Small intestine (tissue), 7 donors: ENCODE data around the gene GRM8. TPM values are rescaled to one million over a fixed set of nuclear protein-coding genes. Genes with fewer than 3 reads are reported as not detected.

ENCODE experiments used
- DNase-seq, 2 donors: peaks; one replicate each; pipeline versions ENCODE4 v3.0.0 to v3.0.0-alpha.2; 2013
- FAIRE-seq: peaks from 2 replicates; lab custom pipeline; 2012; peaks lifted over from hg19 to GRCh38; lab: Jason Lieb, UNC
- H3K27ac ChIP-seq, 3 donors: one replicate each; pipeline ENCODE4 v1.5.1; 2013; ENCODE audit warnings: low read length in 2 of 3, mild to moderate bottlenecking in 2 of 3, control low read depth in 1 of 3, inconsistent platforms in 1 of 3, low read depth in 1 of 3, moderate library complexity in 1 of 3
- H3K27me3 ChIP-seq, 3 donors: one replicate each; pipeline ENCODE4 v1.6.1; 2013; ENCODE audit warnings: low read length in 3 of 3, inconsistent platforms in 1 of 3; ENCODE audit not compliant: control insufficient read depth in 3 of 3, insufficient read depth in 3 of 3
- H3K36me3 ChIP-seq, 3 donors: one replicate each; pipeline ENCODE4 v1.6.1; 2013; ENCODE audit warnings: low read length in 3 of 3, inconsistent platforms in 1 of 3, low read depth in 1 of 3, mild to moderate bottlenecking in 1 of 3, moderate library complexity in 1 of 3; ENCODE audit not compliant: control insufficient read depth in 3 of 3, insufficient read depth in 2 of 3
- H3K4me1 ChIP-seq, 3 donors: one replicate each; pipeline ENCODE4 v1.6.1; 2013; ENCODE audit warnings: low read length in 2 of 3, inconsistent platforms in 1 of 3, low read depth in 1 of 3, mild to moderate bottlenecking in 1 of 3, moderate library complexity in 1 of 3; ENCODE audit not compliant: control insufficient read depth in 3 of 3, insufficient read depth in 2 of 3
- H3K4me3 ChIP-seq, 3 donors: one replicate each; pipeline ENCODE4 v1.5.1; 2013; ENCODE audit warnings: low read length in 3 of 3, control low read depth in 1 of 3, inconsistent platforms in 1 of 3, low read depth in 1 of 3, mild to moderate bottlenecking in 1 of 3, moderate library complexity in 1 of 3
- H3K9me3 ChIP-seq, 2 donors: one replicate each; pipeline ENCODE4 v1.6.1; 2013; ENCODE audit warnings: low read depth in 1 of 2, low read length in 1 of 2; ENCODE audit not compliant: control insufficient read depth in 2 of 2, insufficient read depth in 1 of 2
- WGBS, 3 donors: extraction: QIAGEN DNeasy Blood & Tissue Kit; methylation state at CpG; one replicate each; pipeline ENCODE4 v1.1.7; 2013; 5-methylcytosine and 5-hydroxymethylcytosine counted together
- polyA plus RNA-seq, 4 donors: library from polyadenylated mRNA; stranded (reverse) in 3 of 4; unstranded in 1 of 4; fragments of 200-250 nt in 3 of 4; fragments of 120-200 nt in 1 of 4; gene quantifications; one replicate each; pipeline versions ENCODE4 v1.2.1 to v1.2.3, GENCODE V29; 2013
- donor health status: healthy with polysubstance abuse.
- donor health status: control.
- donor health status: control.
- donor health status: Bipolar disorder and iron deficiency.
- donor health status: healthy.

Gene GRM8
- polyA plus RNA-seq, 4 donors = 0.07 to 0.12 TPM; not detected in 2

DNA sequence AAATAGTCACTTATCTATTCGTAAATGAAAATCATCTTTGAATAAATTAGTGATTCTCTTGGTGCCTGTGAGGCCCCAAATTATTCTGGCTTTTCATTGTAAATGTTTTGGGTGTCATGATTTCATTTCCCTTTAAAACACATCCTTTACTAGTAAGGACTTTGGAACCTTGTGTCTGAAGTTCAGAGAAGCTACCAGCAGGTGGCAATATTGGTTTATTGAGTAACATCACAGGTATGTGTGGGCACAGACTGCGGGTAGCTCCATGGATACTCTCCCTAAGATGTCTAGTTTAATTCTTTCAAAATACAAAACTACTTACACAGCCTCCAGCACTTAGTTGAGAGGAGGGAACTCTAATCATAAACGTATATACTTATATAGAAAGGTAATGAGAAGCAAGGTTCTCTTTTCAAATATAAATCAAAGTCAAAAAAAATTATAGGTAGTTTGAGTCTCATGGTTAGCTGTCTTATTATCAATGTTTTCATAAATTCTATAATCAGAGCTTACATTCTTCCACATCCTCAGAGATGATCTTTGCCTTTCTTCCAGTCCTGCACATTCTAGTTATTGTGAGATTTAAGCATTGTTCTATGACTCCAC is 449.6 kb downstream of the GRM8 start:
- H3K36me3 ChIP-seq = no peaks in the 10 kb centered on the region
- H3K27ac ChIP-seq = no peak overlapping the region
- peaks cover 0 to 5% of the 10 kb centered on the region in 2 donors for H3K9me3 ChIP-seq
- no peaks in the 10 kb centered on the region for H3K4me1 ChIP-seq
- 12 to 22% (median 17%) methylated on average over 3 of the region's 3 CpGs for whole genome bisulfite sequencing, 3 donors
- FAIRE-seq (no peak), DNase-seq (peak; percentile 71 to 72)
- peaks cover 0 to 5% (median 0%) of the 10 kb centered on the region in 3 donors for H3K27me3 ChIP-seq
- no peak overlapping the region for H3K4me3 ChIP-seq

DNA sequence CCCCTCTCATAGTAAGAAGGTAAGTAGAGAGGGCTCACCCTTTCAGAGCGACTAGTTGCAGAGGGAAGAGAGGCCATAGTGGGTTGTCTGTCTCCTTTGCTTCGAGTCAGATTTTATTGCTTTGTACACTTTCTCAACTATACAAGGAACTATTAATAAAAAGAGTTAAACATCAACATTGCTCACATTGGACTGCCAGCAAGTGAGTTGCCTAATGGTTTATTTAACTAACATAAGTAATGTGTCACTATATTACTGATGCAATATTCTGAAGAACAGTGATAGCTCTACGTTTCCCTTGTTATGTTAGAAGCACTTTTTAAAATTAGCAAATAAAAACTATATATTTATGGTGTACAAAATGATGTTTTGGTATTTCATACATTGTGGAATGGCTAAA is 451.0 kb downstream of the GRM8 start:
- DNase-seq (peak; percentile 8 to 9), FAIRE-seq (no peak)

DNA sequence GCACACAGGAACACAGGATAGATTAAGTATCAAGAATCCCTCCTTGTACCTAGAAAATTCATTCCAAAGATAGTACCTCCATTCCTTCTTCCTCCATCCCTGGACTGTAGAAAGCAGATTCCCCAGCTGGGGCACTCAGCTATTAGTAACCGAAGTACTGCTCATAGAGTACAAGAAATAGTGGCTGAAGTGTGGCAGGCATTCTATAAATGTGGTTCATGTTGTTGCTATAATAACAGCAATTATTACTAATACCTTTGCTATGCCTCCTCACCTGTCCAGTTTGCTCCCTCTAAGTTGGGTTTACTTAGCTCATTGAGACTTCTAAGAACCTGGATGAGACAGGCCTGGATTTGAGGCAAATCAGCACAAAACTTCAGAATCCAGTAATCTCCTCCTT is 453.2 kb downstream of the GRM8 start:
- 87 to 100% (median 98%) methylated on average over 1 of the region's 1 CpG for WGBS, 3 donors
- peaks cover 0 to 5% of the 10 kb centered on the region in 2 donors for H3K9me3 ChIP-seq
- H3K4me1 ChIP-seq = no peaks in the 10 kb centered on the region
- H3K4me3 ChIP-seq = no peak overlapping the region
- peaks cover 0 to 4% (median 0%) of the 10 kb centered on the region in 3 donors for H3K27me3 ChIP-seq
- H3K36me3 ChIP-seq = no peaks in the 10 kb centered on the region
- FAIRE-seq (no peak), DNase-seq (no peak)
- no peak overlapping the region for H3K27ac ChIP-seq

More for the DNA sequence above, 451.0 kb downstream of the GRM8 start:
- Histone ChIP-seq H3K36me3 (no peaks in the 10 kb centered on the region), H3K9me3 (peaks cover 0 to 5% of the 10 kb centered on the region in 2 donors), H3K27me3 (peaks cover 0 to 5% (median 0%) of the 10 kb centered on the region in 3 donors), H3K27ac (no peak overlapping the region), H3K4me3 (no peak overlapping the region), H3K4me1 (no peaks in the 10 kb centered on the region)
- 21 to 50% (median 41%) methylated on average over 3 of the region's 3 CpGs for WGBS, 3 donors

GRCh38 chr7:126792521-126792920 is 460.2 kb downstream of the GRM8 start:
- no peaks in the 10 kb centered on the region for H3K27me3 ChIP-seq
- FAIRE-seq = no peak
- H3K9me3 ChIP-seq = no peaks in the 10 kb centered on the region
- H3K4me3 ChIP-seq = no peak overlapping the region
- no peak overlapping the region for H3K27ac ChIP-seq
- DNase-seq = no peak
- WGBS, 3 donors = 72 to 77% (median 73%) methylated on average over 3 of the region's 3 CpGs
- no peaks in the 10 kb centered on the region for H3K4me1 ChIP-seq
- H3K36me3 ChIP-seq = no peaks in the 10 kb centered on the region

DNA sequence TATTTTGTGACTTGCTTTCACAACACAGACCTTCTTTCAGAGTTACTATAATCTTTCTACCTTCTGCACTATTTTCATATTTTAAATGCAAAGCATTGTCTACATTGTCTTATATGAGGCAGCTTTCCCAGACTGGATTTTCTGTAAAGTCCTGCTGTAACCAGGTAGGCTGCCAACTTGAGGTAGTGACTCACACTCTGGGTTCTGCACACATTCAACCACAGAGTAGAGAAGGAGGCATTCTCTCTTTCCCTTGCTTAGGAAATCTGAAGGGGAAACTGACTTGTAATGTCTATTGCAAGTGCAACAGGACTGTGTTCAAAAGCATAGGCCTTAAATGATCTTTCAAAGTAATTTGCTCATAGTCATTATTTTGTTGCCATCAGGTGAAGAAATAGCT is 461.4 kb downstream of the GRM8 start:
- Histone ChIP-seq H3K27me3 (no peaks in the 10 kb centered on the region), H3K4me3 (no peak overlapping the region), H3K4me1 (no peaks in the 10 kb centered on the region), H3K36me3 (no peaks in the 10 kb centered on the region), H3K9me3 (no peaks in the 10 kb centered on the region), H3K27ac (no peak overlapping the region)
- no peak for FAIRE-seq
- no peak for DNase-seq

DNA sequence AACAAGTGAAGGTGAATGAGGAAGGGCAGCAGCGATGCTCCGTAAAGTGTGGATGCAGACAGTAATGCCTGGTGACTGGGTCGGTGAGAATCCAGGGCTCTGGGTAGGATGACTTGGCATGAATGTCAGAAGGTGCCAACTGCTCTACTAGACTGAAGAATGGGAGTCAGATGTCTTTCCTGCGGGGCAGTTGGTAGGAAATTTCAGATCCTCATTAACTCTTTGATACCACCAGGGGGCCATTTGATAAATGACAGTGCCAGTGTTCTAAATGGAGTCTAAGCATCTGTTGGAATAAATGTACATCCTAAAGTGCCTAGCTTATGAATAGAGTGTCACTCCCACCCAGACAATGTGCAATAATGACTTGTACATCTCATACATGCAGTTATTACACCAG is 462.0 kb downstream of the GRM8 start:
- no peaks in the 10 kb centered on the region for H3K4me1 ChIP-seq
- no peak overlapping the region for H3K27ac ChIP-seq
- H3K4me3 ChIP-seq = no peak overlapping the region
- H3K9me3 ChIP-seq = no peaks in the 10 kb centered on the region
- no peaks in the 10 kb centered on the region for H3K27me3 ChIP-seq
- H3K36me3 ChIP-seq = no peaks in the 10 kb centered on the region
- 75 to 84% (median 83%) methylated on average over 4 of the region's 4 CpGs for WGBS, 3 donors
- FAIRE-seq = no peak
- no peak for DNase-seq

- H3K27ac ChIP-seq = no peak overlapping the region
- no peaks in the 10 kb centered on the region for H3K27me3 ChIP-seq
- H3K4me3 ChIP-seq = no peak overlapping the region
- no peaks in the 10 kb centered on the region for H3K36me3 ChIP-seq
- no peaks in the 10 kb centered on the region for H3K4me1 ChIP-seq
- no peaks in the 10 kb centered on the region for H3K9me3 ChIP-seq
- FAIRE-seq (no peak), DNase-seq (no peak)
These were observed 469.1 kb downstream of the GRM8 start for GRCh38 chr7:126783613-126784012.

- H3K4me3 ChIP-seq = no peak overlapping the region
- H3K9me3 ChIP-seq = no peaks in the 10 kb centered on the region
- H3K27me3 ChIP-seq = no peaks in the 10 kb centered on the region
- FAIRE-seq (no peak), DNase-seq (no peak)
- no peak overlapping the region for H3K27ac ChIP-seq
- WGBS, 3 donors = 52 to 73% (median 58%) methylated on average over 2 of the region's 2 CpGs
- no peaks in the 10 kb centered on the region for H3K36me3 ChIP-seq
- H3K4me1 ChIP-seq = no peaks in the 10 kb centered on the region
These were observed 471.7 kb downstream of the GRM8 start for GRCh38 chr7:126780993-126781392.

GRCh38 chr7:126778101-126778500 is 474.6 kb downstream of the GRM8 start:
- H3K36me3 ChIP-seq = no peaks in the 10 kb centered on the region
- FAIRE-seq = no peak

More at GRCh38 chr7:126778101-126778500, 474.6 kb downstream of the GRM8 start:
- Histone ChIP-seq H3K4me1 (no peaks in the 10 kb centered on the region), H3K27me3 (no peaks in the 10 kb centered on the region), H3K4me3 (no peak overlapping the region), H3K27ac (no peak overlapping the region), H3K9me3 (no peaks in the 10 kb centered on the region)
- DNase-seq = no peak
- WGBS, 3 donors = 66 to 85% (median 67%) methylated on average over 1 of the region's 1 CpG
